Measurements from ENCODE around the gene GALNT11. TPM values are rescaled to one million over a fixed set of nuclear protein-coding genes. Genes with fewer than 3 reads are reported as not detected.

GALNT11 gene
- total RNA-seq, 2 experiments from 2014 or later: 20.8 to 22.5 TPM

DNA sequence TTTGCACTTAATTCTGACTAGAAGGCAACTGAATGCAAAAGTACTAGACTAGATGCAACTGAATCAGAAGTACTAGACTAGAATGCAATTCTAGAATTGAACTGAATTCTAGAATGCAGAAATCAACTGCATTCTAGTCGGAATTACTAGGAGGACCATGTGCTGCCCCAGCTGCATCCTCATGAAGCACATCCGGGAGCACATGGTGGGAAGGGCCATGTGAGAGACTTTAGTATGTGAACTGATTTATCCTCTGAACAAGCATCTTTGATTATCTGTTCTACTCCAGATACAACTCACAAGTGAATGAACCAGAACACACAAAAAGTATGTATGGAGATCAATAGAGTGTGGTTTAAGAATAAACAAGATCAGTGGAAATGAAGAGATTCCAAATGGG lies 115.1 kb downstream of the GALNT11 start:
- no peak overlapping the region for H3K4me3 Mint-ChIP-seq
- H3K4me1 Mint-ChIP-seq: peaks cover 28% of the 10 kb centered on the region
- peaks cover 43% of the 10 kb centered on the region for H3K36me3 Mint-ChIP-seq
- CTCF ChIA-PET: no interaction called here
- no peak overlapping the region for H3K27ac Mint-ChIP-seq
- no peaks in the 10 kb centered on the region for H3K9me3 Mint-ChIP-seq (ENCODE audit: low read depth)
- DNase-seq: no peak
- no peak for ATAC-seq
- no peaks in the 10 kb centered on the region for H3K27me3 Mint-ChIP-seq

DNA sequence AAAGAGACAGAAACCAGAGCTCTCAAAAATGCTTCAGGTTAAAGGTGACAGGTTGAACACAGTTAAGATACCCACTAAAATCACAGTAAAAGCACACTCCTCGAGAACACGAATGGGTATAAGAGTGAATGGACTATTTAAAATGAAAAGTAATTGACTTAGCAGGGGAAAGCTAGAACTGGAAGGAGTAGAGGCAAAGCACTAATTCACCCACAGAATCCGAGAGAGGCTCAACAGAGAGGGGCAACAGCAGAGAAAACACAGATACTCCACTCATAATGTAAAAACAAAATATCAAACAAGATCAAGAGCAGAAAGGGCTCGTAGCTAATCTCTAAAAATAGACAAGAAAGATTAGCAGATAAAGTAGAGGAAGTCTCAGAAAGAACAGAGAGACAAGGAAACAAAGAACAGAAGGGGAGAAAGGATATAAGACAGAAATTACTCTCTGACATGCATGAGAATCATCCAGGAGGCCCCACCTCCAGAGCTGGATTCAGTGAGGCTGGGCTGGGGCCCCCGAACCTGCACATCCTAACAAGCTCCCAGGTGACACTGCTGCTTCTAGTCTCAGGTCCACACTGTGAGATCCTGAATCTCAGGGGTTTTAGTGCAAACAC lies 117.6 kb downstream of the GALNT11 start:
- H3K4me3 Mint-ChIP-seq: no peak overlapping the region
- no peaks in the 10 kb centered on the region for H3K9me3 Mint-ChIP-seq (ENCODE audit: low read depth)
- peaks cover 44% of the 10 kb centered on the region for H3K36me3 Mint-ChIP-seq
- CTCF ChIA-PET: interaction anchor here (1.2 kb wide), 1 partner anchor 194 kb away, joined by 3 read pairs; no protein-coding TSS in a partner anchor
- peak overlapping the region; percentile 79 for H3K27ac Mint-ChIP-seq
- H3K27me3 Mint-ChIP-seq: no peaks in the 10 kb centered on the region
- no peak for ATAC-seq
- peaks cover 34% of the 10 kb centered on the region for H3K4me1 Mint-ChIP-seq
- DNase-seq: no peak

DNA sequence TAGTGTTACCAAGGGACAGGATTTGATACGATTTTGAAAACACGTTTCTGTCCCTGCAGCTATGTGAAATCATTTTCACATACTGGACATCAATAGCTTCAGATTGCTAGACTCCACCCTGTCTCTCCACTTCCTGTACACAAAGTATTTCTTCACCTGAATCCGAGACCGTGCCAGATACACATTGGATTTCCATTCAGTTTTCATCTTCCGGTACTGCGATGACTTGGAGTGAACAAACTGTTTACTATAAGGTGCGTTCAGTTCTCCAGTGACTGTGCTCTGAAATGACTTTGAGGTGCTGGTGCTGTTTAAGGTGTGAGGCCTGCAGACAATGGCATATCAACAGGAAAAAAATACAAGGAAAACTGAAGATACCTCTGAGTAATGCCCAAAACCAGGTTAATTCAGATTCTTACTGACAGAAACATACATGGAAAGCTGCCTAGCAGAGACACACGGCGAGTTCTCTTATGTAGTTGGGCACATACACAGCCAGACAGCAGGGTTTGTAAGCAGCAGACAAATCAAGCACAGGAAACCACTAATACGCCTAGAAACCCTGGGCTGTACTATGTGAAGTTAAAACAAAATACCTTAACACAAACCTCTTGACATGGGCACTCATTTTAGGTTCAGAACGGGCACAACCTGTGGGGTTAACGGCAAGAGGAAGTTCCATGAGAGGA lies 119.2 kb downstream of the GALNT11 start:
- Mint-ChIP-seq H3K4me3 (peak overlapping the region; percentile 14), H3K27me3 (no peaks in the 10 kb centered on the region), H3K9me3 (ENCODE audit: low read depth) (no peaks in the 10 kb centered on the region), H3K27ac (peak overlapping the region; percentile 84), H3K36me3 (peaks cover 39% of the 10 kb centered on the region), H3K4me1 (peaks cover 34% of the 10 kb centered on the region)
- peak; percentile 71 for ATAC-seq
- CTCF ChIA-PET: interaction anchor here (1.1 to 2.6 kb wide), 3 partner anchors 9 to 118 kb away, joined by 3 to 7 read pairs (median 3); no protein-coding TSS in a partner anchor
- no peak for DNase-seq

DNA sequence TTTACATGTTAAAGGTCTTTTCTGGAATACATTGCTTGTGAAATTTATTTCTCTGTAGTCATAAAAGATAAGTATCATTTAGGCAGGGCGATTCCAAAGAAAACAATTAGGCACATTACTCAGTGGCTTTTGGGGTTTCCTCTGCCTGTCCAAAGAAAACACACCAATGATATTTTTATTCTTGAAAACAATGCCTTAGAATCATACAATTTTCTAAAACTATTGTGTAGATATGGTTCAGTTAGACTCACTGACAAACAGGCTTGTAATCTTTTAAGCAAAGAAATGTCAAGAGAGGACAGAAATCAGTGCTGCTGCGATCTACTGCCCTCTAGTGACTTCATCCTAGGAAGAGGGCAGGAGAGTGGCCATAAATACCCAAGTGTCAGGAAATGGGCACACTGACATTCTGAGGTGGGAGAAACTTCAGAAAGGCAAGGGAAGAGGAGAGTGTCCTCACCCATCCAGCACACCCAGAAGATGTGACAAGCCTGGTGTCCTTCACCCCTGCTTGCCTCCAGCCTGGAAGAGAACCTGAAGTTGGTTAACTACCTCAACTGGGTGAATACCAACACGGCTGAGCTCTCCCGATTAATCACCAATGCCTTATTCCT lies 120.5 kb downstream of the GALNT11 start:
- H3K36me3 Mint-ChIP-seq: peaks cover 35% of the 10 kb centered on the region
- DNase-seq (no peak), ATAC-seq (peak; percentile 58)
- H3K9me3 Mint-ChIP-seq (ENCODE audit: low read depth): no peaks in the 10 kb centered on the region
- CTCF ChIA-PET: interaction anchor here (1.2 to 2.6 kb wide), 4 partner anchors 9 to 19 kb away, joined by 3 to 7 read pairs (median 4); no protein-coding TSS in a partner anchor
- peak overlapping the region; percentile 84 for H3K27ac Mint-ChIP-seq
- no peak overlapping the region for H3K4me3 Mint-ChIP-seq
- H3K27me3 Mint-ChIP-seq: no peaks in the 10 kb centered on the region
- H3K4me1 Mint-ChIP-seq: peaks cover 34% of the 10 kb centered on the region

DNA sequence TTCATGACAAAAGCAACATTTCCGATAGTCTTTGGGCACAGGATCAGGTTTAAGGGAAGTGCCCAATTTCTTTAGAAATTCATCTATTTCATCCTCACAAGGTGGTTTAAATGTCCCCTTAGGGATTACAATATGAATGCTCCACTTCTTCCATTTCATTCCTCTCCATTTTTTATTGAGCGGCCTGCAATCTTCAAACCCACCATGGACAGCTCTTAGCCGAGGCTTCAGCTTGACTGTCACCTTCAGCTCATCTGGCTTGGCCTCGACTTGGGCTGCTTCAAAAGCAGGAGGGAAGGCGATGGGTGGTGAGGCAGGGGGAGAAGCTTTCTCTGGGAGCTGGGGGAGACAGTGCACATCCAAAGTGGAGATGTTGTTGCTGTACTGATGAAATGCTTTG lies 123.2 kb downstream of the GALNT11 start:
- ATAC-seq (no peak), DNase-seq (no peak)
- Mint-ChIP-seq H3K4me3 (no peak overlapping the region), H3K9me3 (ENCODE audit: low read depth) (no peaks in the 10 kb centered on the region), H3K27me3 (no peaks in the 10 kb centered on the region), H3K27ac (no peak overlapping the region), H3K36me3 (peaks cover 42% of the 10 kb centered on the region), H3K4me1 (peaks cover 26% of the 10 kb centered on the region)
- CTCF ChIA-PET: no interaction called here

DNA sequence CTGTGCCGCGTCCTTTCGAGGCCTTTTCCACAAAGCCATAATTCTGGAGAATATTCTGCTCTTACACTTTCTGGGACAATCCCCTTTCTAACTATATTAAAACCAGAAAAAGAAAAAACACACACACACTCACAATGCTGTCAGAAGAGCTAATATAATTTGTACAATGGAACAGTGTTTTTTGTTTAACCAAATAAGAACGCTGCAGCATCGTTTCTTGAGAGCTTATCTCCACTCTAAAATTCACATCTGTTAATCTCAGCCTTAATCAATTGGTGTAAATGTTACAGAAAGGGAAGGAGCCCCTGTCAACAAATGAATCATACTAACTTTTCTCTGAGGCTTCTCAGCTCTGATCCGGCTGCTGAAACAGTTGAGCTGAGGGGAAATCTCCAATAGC lies 123.9 kb downstream of the GALNT11 start:
- DNase-seq (no peak), ATAC-seq (no peak)
- peaks cover 22% of the 10 kb centered on the region for H3K4me1 Mint-ChIP-seq
- no peak overlapping the region for H3K4me3 Mint-ChIP-seq
- no peak overlapping the region for H3K27ac Mint-ChIP-seq
- CTCF ChIA-PET: no interaction called here
- H3K36me3 Mint-ChIP-seq: peaks cover 47% of the 10 kb centered on the region
- no peaks in the 10 kb centered on the region for H3K27me3 Mint-ChIP-seq
- no peaks in the 10 kb centered on the region for H3K9me3 Mint-ChIP-seq (ENCODE audit: low read depth)

DNA sequence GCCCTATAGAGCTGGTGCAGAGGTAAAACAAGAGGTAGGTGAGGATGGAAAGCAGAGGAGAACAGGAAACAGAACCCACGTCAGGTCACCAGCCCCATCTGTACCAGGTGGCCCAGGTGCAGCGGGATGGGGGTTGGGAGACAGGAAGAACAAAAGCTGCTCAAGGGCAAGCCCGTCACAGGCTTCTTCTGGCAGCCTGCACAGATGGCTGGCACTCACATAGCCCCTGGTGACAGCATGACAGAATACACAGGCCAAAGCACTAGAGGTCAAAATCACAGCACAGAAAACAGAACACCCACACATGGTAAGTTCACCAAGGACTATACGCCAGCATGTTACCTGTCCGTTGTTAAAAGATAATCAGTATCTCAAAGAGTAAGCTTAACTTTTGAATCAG lies 126.8 kb downstream of the GALNT11 start:
- no peak for DNase-seq
- Mint-ChIP-seq H3K9me3 (ENCODE audit: low read depth) (no peaks in the 10 kb centered on the region), H3K27me3 (no peaks in the 10 kb centered on the region), H3K36me3 (peaks cover 36% of the 10 kb centered on the region), H3K27ac (peak overlapping the region; percentile 28), H3K4me1 (peaks cover 4% of the 10 kb centered on the region), H3K4me3 (no peak overlapping the region)
- no peak for ATAC-seq
- CTCF ChIA-PET: interaction anchor here (0.7 kb wide), 1 partner anchor 370 kb away, joined by 3 read pairs; no protein-coding TSS in a partner anchor

DNA sequence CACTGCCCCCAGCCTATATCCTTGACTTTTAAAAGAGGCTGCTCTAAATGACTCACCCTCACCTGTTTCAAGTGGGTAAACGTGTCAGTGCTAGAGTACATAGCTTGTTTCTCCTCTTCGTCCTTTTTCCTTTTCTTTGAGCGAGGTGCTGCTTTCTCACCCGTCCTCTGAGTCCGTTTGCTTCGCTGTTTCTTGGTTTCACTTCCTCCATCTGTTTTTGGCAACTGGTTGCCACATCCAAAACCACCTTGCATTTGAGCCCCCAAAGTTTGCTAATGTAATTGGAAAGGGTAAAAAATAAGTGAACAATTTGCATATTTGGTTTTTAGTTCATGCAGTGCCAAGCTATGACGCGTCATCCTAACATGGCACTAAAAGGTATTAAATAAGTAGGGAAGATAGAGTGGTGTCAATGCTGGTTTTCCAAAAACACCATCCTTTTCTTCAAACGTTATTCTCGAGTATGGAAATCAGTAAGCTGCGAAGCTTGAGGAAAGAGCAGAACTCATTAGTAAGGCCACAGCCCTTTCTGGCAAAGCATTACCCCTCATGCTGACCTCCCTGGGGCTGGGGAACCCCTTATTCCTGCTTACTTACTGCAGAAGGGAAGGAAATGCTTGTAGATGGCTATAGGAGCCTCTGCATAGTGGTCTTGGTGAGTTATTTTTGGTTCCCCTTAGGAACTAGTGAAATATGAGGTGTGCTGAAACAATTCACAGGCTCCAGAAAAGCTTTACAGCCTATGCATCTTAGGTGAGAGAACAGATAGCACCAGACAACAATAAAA lies 133.5 kb downstream of the GALNT11 start:
- H3K27ac Mint-ChIP-seq: peak overlapping the region; percentile 16
- no peaks in the 10 kb centered on the region for H3K27me3 Mint-ChIP-seq
- no peak overlapping the region for H3K4me3 Mint-ChIP-seq
- peaks cover 36% of the 10 kb centered on the region for H3K36me3 Mint-ChIP-seq
- H3K9me3 Mint-ChIP-seq (ENCODE audit: low read depth): no peaks in the 10 kb centered on the region
- no peak for DNase-seq
- H3K4me1 Mint-ChIP-seq: peaks cover 10% of the 10 kb centered on the region
- ATAC-seq: no peak
- CTCF ChIA-PET: no interaction called here

DNA sequence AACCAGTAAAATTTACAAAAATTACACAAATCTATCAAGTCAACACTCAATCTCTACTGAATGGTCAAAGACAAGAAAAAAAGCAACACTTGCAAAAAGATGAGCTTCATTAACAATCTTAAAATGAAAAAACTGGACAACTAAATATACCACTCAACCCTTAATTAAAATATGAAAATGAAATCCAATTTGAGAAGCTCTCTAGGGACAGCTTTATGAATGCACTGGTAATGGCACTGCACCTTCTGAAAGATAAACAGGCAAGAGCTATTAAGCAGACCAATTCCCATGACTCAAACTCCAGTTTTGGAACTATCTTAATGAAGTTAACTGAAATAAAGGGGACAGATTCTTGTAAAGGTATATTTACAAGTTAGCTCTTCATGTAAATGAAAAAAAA lies 135.7 kb downstream of the GALNT11 start:
- Mint-ChIP-seq H3K4me3 (no peak overlapping the region), H3K9me3 (ENCODE audit: low read depth) (no peaks in the 10 kb centered on the region), H3K27me3 (no peaks in the 10 kb centered on the region), H3K27ac (peak overlapping the region; percentile 36), H3K4me1 (peaks cover 10% of the 10 kb centered on the region), H3K36me3 (peaks cover 37% of the 10 kb centered on the region)
- CTCF ChIA-PET: no interaction called here
- no peak for DNase-seq
- ATAC-seq: no peak

DNA sequence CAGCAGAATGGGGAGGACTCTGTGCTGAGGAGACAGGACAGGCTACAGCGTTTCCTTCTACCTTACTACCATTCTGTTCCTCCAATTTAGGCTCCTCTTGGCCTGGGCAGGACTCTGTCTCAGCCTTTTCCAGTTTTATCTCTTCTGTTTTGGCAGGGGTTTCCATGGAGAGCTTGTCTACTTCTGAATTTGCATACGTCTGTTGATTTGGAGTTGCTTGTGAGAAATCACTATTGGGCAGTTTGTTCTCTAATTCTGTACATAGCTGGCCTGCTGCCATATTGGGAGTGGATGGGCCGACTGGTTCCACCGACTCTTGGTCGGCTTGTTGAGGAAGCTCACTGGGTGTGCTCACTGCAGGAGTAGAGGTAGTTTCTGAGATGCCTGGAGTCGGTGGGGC lies 136.8 kb downstream of the GALNT11 start:
- CTCF ChIA-PET: no interaction called here
- ATAC-seq: no peak
- Mint-ChIP-seq H3K4me1 (peaks cover 10% of the 10 kb centered on the region), H3K27ac (no peak overlapping the region), H3K9me3 (ENCODE audit: low read depth) (no peaks in the 10 kb centered on the region), H3K36me3 (peaks cover 44% of the 10 kb centered on the region), H3K4me3 (no peak overlapping the region), H3K27me3 (no peaks in the 10 kb centered on the region)
- no peak for DNase-seq

Other genes starting within 250 kb of the GALNT11 start
- 10 to 100 TPM; 18.4 to 29.9 TPM for gene PRKAG2, start 148.6 kb upstream of the GALNT11 start, total RNA-seq
- not detected for gene GALNTL5, start 69.2 kb upstream of the GALNT11 start, total RNA-seq

All from activated CD8-positive, alpha-beta memory T cell treated with anti-CD3 and anti-CD28 coated beads, Interleukin-2, amount 10 ng/mL, durations not matched to agents 7 days and 5 days (primary cell).